Measurements from ENCODE around the gene FGFBP1. TPM values are rescaled to one million over a fixed set of nuclear protein-coding genes. Genes with fewer than 3 reads are reported as not detected.

The FGFBP1 gene
- total RNA-seq, 2 donors from 2014 or later = not detected

DNA sequence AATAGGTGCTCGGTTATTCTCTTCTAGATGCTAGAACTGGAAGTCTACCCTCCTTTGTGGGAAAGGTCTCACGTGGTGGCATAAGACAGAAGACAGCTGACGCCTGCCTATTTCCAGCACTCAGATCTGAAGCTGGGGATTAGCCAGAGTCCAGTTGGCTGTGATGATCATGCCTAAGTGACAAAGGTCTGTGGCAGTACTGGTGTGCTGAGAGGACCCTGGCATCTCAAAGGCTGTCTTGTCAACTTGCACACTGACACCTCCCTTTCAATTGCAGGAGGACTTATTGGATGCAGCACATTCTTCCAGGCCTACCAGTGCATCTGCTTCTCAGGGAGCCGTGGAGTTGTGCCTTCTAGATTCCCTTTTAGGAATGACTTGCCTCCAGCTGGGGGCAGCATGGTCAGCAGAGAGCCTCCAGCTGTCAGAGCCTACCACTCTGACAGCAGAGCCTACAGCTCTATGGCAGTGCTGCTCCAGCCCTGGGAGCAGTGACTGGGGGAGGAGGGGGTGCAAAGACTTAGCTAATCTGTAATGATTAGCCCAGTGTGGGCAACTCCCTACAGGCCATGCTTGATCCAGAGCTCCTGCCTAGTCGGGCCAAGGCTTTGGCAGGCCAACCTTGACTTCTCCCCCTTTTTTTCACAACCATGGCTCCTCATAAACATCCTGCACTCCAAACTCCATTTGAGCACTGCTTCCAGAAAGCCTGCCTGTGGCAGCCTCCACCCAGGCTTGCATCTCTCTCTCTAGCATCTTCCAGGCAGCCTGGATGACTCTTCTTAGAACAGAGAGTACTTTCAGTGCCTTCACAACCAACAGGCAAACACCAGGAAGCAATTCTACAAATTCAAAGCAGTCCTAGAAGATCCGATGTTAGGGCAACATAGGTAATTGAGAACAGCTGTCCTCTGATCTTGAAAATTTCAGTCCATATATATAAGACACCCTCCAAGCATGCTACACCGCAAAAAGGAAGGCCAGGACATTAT lies 38.2 kb upstream of the FGFBP1 start:
- H3K4me3 ChIP-seq = no peak overlapping the region
- H3K27me3 ChIP-seq (replicated peaks; ENCODE audit: insufficient read depth) = no peaks in the 10 kb centered on the region
- H3K9me3 ChIP-seq = no peaks in the 10 kb centered on the region
- H3K27ac ChIP-seq = no peak overlapping the region
- H3K36me3 ChIP-seq = no peaks in the 10 kb centered on the region
- no peak for DNase-seq (ENCODE audit: low spot score)
- no peaks in the 10 kb centered on the region for H3K4me1 ChIP-seq (ENCODE audit: control insufficient read depth in 1 of 2, low read depth in 2 of 2)
- ATAC-seq (ENCODE audit: insufficient number of reproducible peaks, low FRiP score, low read depth) = no peak
- TF ChIP-seq, protein P1, sequence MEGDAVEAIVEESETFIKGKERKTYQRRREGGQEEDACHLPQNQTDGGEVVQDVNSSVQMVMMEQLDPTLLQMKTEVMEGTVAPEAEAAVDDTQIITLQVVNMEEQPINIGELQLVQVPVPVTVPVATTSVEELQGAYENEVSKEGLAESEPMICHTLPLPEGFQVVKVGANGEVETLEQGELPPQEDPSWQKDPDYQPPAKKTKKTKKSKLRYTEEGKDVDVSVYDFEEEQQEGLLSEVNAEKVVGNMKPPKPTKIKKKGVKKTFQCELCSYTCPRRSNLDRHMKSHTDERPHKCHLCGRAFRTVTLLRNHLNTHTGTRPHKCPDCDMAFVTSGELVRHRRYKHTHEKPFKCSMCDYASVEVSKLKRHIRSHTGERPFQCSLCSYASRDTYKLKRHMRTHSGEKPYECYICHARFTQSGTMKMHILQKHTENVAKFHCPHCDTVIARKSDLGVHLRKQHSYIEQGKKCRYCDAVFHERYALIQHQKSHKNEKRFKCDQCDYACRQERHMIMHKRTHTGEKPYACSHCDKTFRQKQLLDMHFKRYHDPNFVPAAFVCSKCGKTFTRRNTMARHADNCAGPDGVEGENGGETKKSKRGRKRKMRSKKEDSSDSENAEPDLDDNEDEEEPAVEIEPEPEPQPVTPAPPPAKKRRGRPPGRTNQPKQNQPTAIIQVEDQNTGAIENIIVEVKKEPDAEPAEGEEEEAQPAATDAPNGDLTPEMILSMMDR (IDR thresholded peaks at IDR 0.05) = no peak

DNA sequence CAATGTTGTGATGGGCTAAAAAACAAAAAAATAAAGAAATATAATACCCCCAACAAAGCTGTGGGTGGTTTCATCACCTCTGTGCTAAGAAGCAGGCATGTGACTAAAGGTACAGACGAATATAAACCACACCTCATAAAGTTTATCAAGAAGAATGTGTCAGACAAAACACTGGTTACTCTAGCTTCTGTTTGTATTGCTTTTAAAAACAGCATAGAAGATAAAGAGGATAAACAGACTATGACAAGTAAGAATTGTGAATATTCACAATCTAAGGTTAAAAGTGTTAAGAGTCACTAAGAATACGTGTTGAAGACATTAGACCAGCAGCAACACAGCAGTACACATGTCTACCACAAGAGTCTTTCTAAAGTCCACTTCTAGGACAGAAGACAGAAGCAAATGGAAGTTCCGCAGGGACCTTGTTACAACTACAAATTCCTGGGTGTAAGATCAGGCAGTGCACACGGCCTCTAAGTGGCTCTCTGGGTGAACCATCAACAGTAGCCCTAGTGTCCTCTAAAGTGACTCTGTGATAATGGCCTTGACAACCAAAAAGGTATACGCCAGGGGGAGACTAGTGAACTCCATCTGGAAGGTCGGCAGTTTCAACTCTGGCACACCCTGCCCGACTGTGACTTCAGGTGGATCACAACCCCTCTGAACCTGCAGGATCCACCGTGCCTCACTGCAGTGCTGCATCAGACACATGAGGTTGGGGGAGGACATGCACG lies 32.7 kb upstream of the FGFBP1 start:
- H3K27ac ChIP-seq = no peak overlapping the region
- H3K36me3 ChIP-seq = no peaks in the 10 kb centered on the region
- H3K4me3 ChIP-seq = no peak overlapping the region
- H3K27me3 ChIP-seq (replicated peaks; ENCODE audit: insufficient read depth) = no peaks in the 10 kb centered on the region
- H3K4me1 ChIP-seq (ENCODE audit: control insufficient read depth in 1 of 2, low read depth in 2 of 2) = no peaks in the 10 kb centered on the region
- ATAC-seq (ENCODE audit: insufficient number of reproducible peaks, low FRiP score, low read depth) (no peak), DNase-seq (ENCODE audit: low spot score) (no peak)
- TF ChIP-seq, protein P1 (IDR thresholded peaks at IDR 0.05) = no peak
- H3K9me3 ChIP-seq = no peaks in the 10 kb centered on the region

DNA sequence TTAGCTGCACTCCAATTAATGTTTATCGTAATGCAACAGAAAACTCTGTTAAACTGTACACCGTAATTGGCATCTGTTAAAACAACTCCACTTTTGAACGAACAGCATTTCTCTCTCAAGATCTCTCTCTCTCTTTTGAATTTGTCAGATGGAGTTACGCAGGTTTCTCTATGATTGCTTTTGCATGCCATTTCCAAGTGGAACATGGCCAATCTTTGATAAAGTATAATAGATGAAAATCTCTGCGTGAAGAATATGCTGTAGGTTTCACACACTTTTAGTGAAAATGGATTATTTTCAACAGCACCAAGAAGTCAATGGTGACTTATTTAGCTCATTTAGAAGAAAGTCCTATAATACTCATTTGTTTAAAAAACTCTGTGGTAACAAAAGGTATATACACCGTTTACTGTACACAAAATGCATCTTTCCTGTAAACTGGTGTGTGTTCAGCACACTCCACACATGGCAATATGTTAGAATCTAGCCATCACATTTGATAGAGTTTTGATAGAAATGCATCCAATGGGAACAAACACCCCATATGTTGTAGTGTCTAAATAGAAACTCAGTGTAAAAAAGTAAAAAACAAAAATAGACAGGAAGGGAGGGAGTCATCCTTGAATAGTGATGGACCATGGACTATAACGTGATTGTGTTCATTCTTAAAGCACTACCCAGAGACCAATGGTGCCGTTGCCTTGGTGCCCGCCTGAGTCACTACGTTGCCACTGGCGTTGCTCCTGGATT lies 30.2 kb upstream of the FGFBP1 start:
- no peak overlapping the region for H3K4me3 ChIP-seq
- ATAC-seq (ENCODE audit: insufficient number of reproducible peaks, low FRiP score, low read depth) (no peak), DNase-seq (ENCODE audit: low spot score) (no peak)
- TF ChIP-seq, protein P1 (IDR thresholded peaks at IDR 0.05) = no peak
- H3K27ac ChIP-seq = no peak overlapping the region
- no peaks in the 10 kb centered on the region for H3K9me3 ChIP-seq
- no peaks in the 10 kb centered on the region for H3K27me3 ChIP-seq (replicated peaks; ENCODE audit: insufficient read depth)
- H3K4me1 ChIP-seq (ENCODE audit: control insufficient read depth in 1 of 2, low read depth in 2 of 2) = no peaks in the 10 kb centered on the region
- H3K36me3 ChIP-seq = no peaks in the 10 kb centered on the region

DNA sequence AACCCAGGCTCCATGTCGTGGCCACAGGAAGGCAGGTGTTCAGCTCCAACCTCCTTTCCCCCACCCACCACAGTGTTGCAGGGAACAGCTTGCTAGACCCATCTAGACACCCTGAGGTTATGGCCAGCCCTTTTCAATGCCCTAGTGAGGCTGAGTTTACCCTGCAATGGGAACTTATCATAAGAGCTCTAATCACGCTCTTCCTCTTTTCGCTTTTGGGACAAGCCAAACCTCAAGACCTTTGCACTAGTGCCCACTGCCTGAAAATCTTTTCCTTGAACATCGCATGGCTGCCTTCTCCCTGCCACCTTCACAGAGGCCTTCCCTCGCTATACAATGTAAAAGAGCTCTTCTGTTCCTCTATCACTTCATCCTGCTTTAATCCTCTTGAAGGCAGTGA lies 26.8 kb upstream of the FGFBP1 start:
- DNase-seq (ENCODE audit: low spot score) (no peak), ATAC-seq (ENCODE audit: insufficient number of reproducible peaks, low FRiP score, low read depth) (no peak)
- Histone ChIP-seq H3K9me3 (no peaks in the 10 kb centered on the region), H3K36me3 (no peaks in the 10 kb centered on the region), H3K4me3 (no peak overlapping the region), H3K27ac (no peak overlapping the region), H3K4me1 (ENCODE audit: control insufficient read depth in 1 of 2, low read depth in 2 of 2) (no peaks in the 10 kb centered on the region), H3K27me3 (replicated peaks; ENCODE audit: insufficient read depth) (no peaks in the 10 kb centered on the region)
- TF ChIP-seq, protein P1 (IDR thresholded peaks at IDR 0.05) = no peak

Data from thoracic aorta (tissue), 2 donors.